IPS-20b (cell line): ENCODE measurements around the gene NBR1.
A peak's percentile ranks its signal among the peaks of the same experiment; 100 is the strongest.
"Not testable (repeated sequence)": the region's sequence is repeated elsewhere in the genome, so short reads cannot be mapped to it uniquely, and the experiment has no call there.

Experiments used
- H3K27ac ChIP-seq: one replicate; pipeline ENCODE4 v1.5.1; 2013; ENCODE audit warnings: low read length
- H3K27me3 ChIP-seq: 2 replicates; pipeline ENCODE4 v1.6.1; 2013; ENCODE audit warnings: mild to moderate bottlenecking, low read length, inconsistent platforms; ENCODE audit not compliant: insufficient read depth
- H3K36me3 ChIP-seq: 2 replicates; pipeline ENCODE4 v1.6.1; 2013; ENCODE audit warnings: low read depth, mild to moderate bottlenecking, inconsistent platforms, low read length, moderate library complexity; ENCODE audit not compliant: insufficient read depth
- H3K4me1 ChIP-seq: 2 replicates; pipeline ENCODE4 v1.6.1; 2013; ENCODE audit warnings: mild to moderate bottlenecking, control low read depth, inconsistent platforms, low read length, moderate library complexity; ENCODE audit not compliant: insufficient read depth
- H3K4me3 ChIP-seq: 2 replicates; pipeline ENCODE4 v1.5.1; 2013; ENCODE audit warnings: mild to moderate bottlenecking, low read length, inconsistent platforms
- H3K9ac ChIP-seq: 2 replicates; pipeline ENCODE4 v1.6.1; 2013; ENCODE audit warnings: low read depth, mild to moderate bottlenecking, inconsistent platforms, low read length, moderate library complexity
- H3K9me3 ChIP-seq: 2 replicates; pipeline ENCODE4 v1.6.1; 2013; ENCODE audit warnings: mild to moderate bottlenecking, low read depth, low read length, inconsistent platforms; ENCODE audit not compliant: insufficient read depth

Gene NBR1

GRCh38 chr17:43169561-43170139 lies 1.4 kb upstream of the NBR1 start:
- H3K9me3 ChIP-seq: no peaks in the 10 kb centered on the region
- H3K4me3 ChIP-seq: peak overlapping the region; percentile 89
- H3K9ac ChIP-seq: peak overlapping the region; percentile 87; the same call in 1 of the 2 replicates
- H3K27ac ChIP-seq: no peak overlapping the region
- H3K4me1 ChIP-seq: peaks cover 5% of the 10 kb centered on the region; the same call in 1 of the 2 replicates
- H3K36me3 ChIP-seq: no peaks in the 10 kb centered on the region
- no peaks in the 10 kb centered on the region for H3K27me3 ChIP-seq

DNA sequence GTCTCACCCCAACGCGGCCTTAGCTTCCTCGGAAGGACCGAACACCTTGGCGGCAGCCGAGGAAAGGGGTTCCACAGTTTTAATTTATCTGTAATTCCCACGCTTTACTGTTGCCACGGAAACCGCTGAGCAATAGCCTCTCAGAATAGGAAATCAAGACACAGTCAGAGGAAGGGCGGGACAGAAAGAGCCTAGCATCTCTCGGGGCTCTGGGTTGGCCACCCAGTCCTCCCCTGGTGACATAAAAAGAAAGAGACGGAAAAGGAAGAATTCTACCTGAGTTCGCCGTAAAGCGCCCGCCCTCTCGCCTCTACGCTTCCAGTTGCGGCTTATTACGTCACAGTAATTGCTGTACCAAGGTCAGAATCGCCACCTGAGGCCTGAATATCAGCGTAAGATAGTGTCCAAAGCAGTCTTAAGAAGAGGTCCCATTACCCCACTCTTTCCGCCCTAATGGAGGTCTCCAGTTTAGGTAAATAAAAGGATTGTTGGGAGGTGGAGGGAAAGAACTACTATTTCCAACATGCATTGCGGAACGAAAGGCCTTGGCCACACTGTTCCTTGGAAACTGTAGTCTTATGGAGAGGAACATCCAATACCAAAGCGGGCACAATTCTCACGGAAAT lies 761 bp upstream of the NBR1 start:
- peak overlapping the region; percentile 88 for H3K27ac ChIP-seq
- no peaks in the 10 kb centered on the region for H3K36me3 ChIP-seq

GRCh38 chr17:43171586-43172487 lies 823 bp downstream of the NBR1 start:
- Histone ChIP-seq H3K27me3 (no peaks in the 10 kb centered on the region), H3K4me1 (peaks cover 5% of the 10 kb centered on the region; the same call in 1 of the 2 replicates), H3K36me3 (peaks cover 13% of the 10 kb centered on the region), H3K9me3 (no peaks in the 10 kb centered on the region), H3K27ac (no peak overlapping the region), H3K4me3 (peak overlapping the region; percentile 89), H3K9ac (peak overlapping the region; percentile 87)

More for the DNA sequence above, 761 bp upstream of the NBR1 start:
- Histone ChIP-seq H3K4me1 (peaks cover 5% of the 10 kb centered on the region; the same call in 1 of the 2 replicates), H3K9me3 (no peaks in the 10 kb centered on the region), H3K9ac (peak overlapping the region; percentile 87; the same call in 1 of the 2 replicates), H3K4me3 (peak overlapping the region; percentile 89), H3K27me3 (no peaks in the 10 kb centered on the region)

GRCh38 chr17:43175213-43176118 lies 4.5 kb downstream of the NBR1 start:
- Histone ChIP-seq H3K9me3 (no peaks in the 10 kb centered on the region), H3K27ac (no peak overlapping the region), H3K4me3 (no peak overlapping the region), H3K4me1 (peaks cover 5% of the 10 kb centered on the region; the same call in 1 of the 2 replicates), H3K27me3 (no peaks in the 10 kb centered on the region), H3K36me3 (peaks cover 42% of the 10 kb centered on the region), H3K9ac (no peak overlapping the region)

DNA sequence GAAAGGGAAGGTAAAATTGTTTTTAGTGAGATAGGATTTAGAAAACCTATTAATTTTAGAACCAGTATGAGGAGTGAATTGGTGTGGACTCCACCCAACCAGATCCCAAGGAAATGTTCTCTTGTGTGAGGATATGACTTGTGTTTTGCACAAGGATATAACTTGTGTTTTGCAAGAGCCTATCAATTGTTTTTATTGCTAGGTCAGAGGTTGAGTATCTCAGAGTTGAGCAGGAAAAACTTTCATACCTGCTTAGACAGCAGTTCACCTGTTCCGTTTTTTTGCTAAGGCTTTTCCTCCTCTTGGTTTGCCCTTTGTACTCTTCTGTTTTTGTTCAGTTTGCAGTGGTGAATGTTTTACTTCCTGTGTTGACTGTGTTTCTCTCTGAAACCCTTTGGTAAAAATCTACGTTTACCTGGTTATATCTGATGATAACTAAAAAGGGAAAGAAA lies 5.1 kb downstream of the NBR1 start:
- no peak overlapping the region for H3K9ac ChIP-seq
- H3K9me3 ChIP-seq: no peaks in the 10 kb centered on the region
- H3K4me3 ChIP-seq: no peak overlapping the region
- peaks cover 5% of the 10 kb centered on the region; the same call in 1 of the 2 replicates for H3K4me1 ChIP-seq
- H3K27me3 ChIP-seq: no peaks in the 10 kb centered on the region
- no peak overlapping the region for H3K27ac ChIP-seq
- peaks cover 42% of the 10 kb centered on the region for H3K36me3 ChIP-seq

- Histone ChIP-seq H3K36me3 (peaks cover 27% of the 10 kb centered on the region), H3K4me1 (no peaks in the 10 kb centered on the region), H3K9ac (no peak overlapping the region), H3K9me3 (no peaks in the 10 kb centered on the region), H3K27me3 (no peaks in the 10 kb centered on the region), H3K4me3 (no peak overlapping the region), H3K27ac (no peak overlapping the region)
These were observed 12.9 kb downstream of the NBR1 start for GRCh38 chr17:43183921-43184320.

- not testable (repeated sequence) for H3K4me3 ChIP-seq, H3K4me1 ChIP-seq, H3K9me3 ChIP-seq, H3K9ac ChIP-seq, H3K27ac ChIP-seq, H3K27me3 ChIP-seq
- peaks cover 39% of the 10 kb centered on the region for H3K36me3 ChIP-seq
These were observed 15.6 kb downstream of the NBR1 start for GRCh38 chr17:43186656-43187055.

- Histone ChIP-seq H3K9me3 (no peaks in the 10 kb centered on the region), H3K27me3 (no peaks in the 10 kb centered on the region), H3K9ac (no peak overlapping the region), H3K27ac (no peak overlapping the region), H3K4me1 (no peaks in the 10 kb centered on the region), H3K4me3 (no peak overlapping the region), H3K36me3 (peaks cover 78% of the 10 kb centered on the region)
These were observed 22.2 kb downstream of the NBR1 start for GRCh38 chr17:43193251-43193650.

DNA sequence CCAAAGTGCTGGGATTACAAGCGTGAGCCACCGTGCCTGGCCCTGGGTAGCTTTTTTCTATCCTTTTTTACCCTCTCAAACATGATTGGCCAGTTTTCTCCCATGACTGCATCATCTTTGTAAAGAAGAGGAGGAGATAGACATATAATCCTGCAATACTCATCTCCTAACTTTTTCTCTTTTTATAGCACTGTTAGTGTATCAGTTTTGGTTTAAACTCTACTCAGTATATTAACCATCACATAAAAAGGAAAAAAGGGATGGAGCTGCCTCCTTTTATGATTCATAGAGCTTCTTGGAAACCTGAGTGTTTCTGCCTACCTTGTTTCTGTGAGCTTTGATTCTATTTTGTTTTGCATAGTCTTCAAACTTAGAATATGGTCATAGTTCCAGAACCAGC lies 28.6 kb downstream of the NBR1 start:
- Histone ChIP-seq H3K4me1 (no peaks in the 10 kb centered on the region), H3K27ac (no peak overlapping the region), H3K9me3 (no peaks in the 10 kb centered on the region), H3K9ac (no peak overlapping the region), H3K4me3 (no peak overlapping the region), H3K27me3 (no peaks in the 10 kb centered on the region), H3K36me3 (peaks cover 65% of the 10 kb centered on the region)

GRCh38 chr17:43200127-43200526 lies 29.1 kb downstream of the NBR1 start:
- Histone ChIP-seq H3K4me1 (no peaks in the 10 kb centered on the region), H3K27me3 (no peaks in the 10 kb centered on the region), H3K9ac (no peak overlapping the region), H3K9me3 (no peaks in the 10 kb centered on the region), H3K4me3 (no peak overlapping the region), H3K36me3 (peaks cover 63% of the 10 kb centered on the region), H3K27ac (no peak overlapping the region)

DNA sequence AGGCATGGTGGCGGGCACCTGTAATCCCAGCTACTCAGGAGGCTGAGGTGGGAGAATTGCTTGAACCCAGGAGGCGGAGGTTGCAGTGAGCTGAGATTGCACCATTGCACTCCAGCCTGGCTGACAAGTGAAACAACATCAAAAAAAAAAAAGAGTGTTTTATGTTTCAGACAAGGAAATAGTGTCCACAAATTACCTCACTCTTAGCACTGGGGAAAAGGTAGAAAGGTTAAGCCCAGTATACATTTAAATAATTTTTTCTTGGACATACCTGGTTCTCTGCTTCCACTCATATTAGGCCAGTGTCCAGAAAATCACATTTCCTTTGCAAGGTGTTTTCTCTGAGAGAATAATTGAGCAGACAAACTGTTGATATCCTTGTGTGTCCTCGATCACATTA lies 32.0 kb downstream of the NBR1 start:
- H3K36me3 ChIP-seq: peaks cover 44% of the 10 kb centered on the region
- H3K27me3 ChIP-seq, H3K9ac ChIP-seq, H3K27ac ChIP-seq, H3K4me1 ChIP-seq, H3K4me3 ChIP-seq, H3K9me3 ChIP-seq: not testable (repeated sequence)
